HL-60 (cell line): ENCODE data around the gene COQ10A.

Source experiments
- DNase-seq, 2 experiments: peaks; one replicate each; pipeline ENCODE4 v3.0.0-alpha.2; 2010 to 2020; ENCODE audit warnings: low read depth in 1 of 2, low spot score in 1 of 2
- H3K27ac ChIP-seq: fragments of 250-450 bp; sonication (Bioruptor Pico); replicated peaks from 2 replicates; pipeline ENCODE4 v1.5.1; 2020; ENCODE audit warnings: mild to moderate bottlenecking, moderate library complexity
- H3K27me3 ChIP-seq: fragments of 250-450 bp; sonication (Bioruptor Pico); 2 replicates; pipeline ENCODE4 v1.5.1; 2021; ENCODE audit warnings: mild to moderate bottlenecking, moderate library complexity; ENCODE audit not compliant: insufficient read depth, poor library complexity, severe bottlenecking
- H3K4me3 ChIP-seq: replicated peaks from 2 replicates; pipeline ENCODE4 v1.5.1; 2011; ENCODE audit warnings: mild to moderate bottlenecking, control low read depth, low read length; ENCODE audit not compliant: insufficient read depth
- CTCF ChIP-seq: IDR thresholded peaks from one replicate; pipeline ENCODE4 v1.5.1; 2011; ENCODE audit warnings: low read length, control low read depth, inconsistent platforms; ENCODE audit not compliant: insufficient read depth
- GABPA ChIP-seq: IDR thresholded peaks from 2 replicates; pipeline ENCODE4 v1.6.1; 2012; ENCODE audit warnings: low read depth
- POLR2AphosphoS5 ChIP-seq: IDR thresholded peaks from 2 replicates; pipeline ENCODE4 v1.6.1; 2012; ENCODE audit warnings: low read depth
- REST ChIP-seq: IDR thresholded peaks from 2 replicates; pipeline ENCODE4 v1.6.1; 2012; ENCODE audit warnings: low read depth; ENCODE audit not compliant: insufficient replicate concordance
- SPI1 ChIP-seq: IDR thresholded peaks from 2 replicates; pipeline ENCODE4 v1.6.1; 2012; ENCODE audit warnings: low read depth, mild to moderate bottlenecking, borderline replicate concordance

The COQ10A gene

GRCh38 chr12:56299308-56299852 lies 32.6 kb downstream of the COQ10A start:
- peak in 1 of 2 experiments; percentile 43 for DNase-seq
- H3K27ac ChIP-seq, result peak overlapping the region; percentile 94
- H3K27me3 ChIP-seq, result no peaks in the 10 kb centered on the region
- H3K4me3 ChIP-seq, result peak overlapping the region; percentile 57
- TF ChIP-seq GABPA, result no peak
- TF ChIP-seq POLR2AphosphoS5, result no peak
- no peak for TF ChIP-seq CTCF
- TF ChIP-seq REST, result no peak
- TF ChIP-seq SPI1, result no peak

GRCh38 chr12:56299853-56300643 lies 33.3 kb downstream of the COQ10A start, which contains the start of gene CS:
Gene CS (minus strand): TSS chr12:56300330. CDS start chr12:56300201, 129 bp downstream.
- peak; percentile 97 to 99 for DNase-seq
- TF ChIP-seq POLR2AphosphoS5 (peak; percentile 93), REST (peak; percentile 40), GABPA (peak; percentile 29; the same call in 1 of the 2 replicates), CTCF (no peak), SPI1 (peak; percentile 59; the same call in 1 of the 2 replicates)
- Histone ChIP-seq H3K27ac (peak within 1 kb of the TSS; percentile 94), H3K4me3 (peak within 1 kb of the TSS; percentile 57), H3K27me3 (no peaks in the 10 kb centered on the region)

GRCh38 chr12:56300644-56301464 lies 34.1 kb downstream of the COQ10A start:
- Histone ChIP-seq H3K4me3 (peak overlapping the region; percentile 16), H3K27ac (peak overlapping the region; percentile 94), H3K27me3 (no peaks in the 10 kb centered on the region)
- no peak for TF ChIP-seq CTCF
- no peak for TF ChIP-seq POLR2AphosphoS5
- TF ChIP-seq REST, result no peak
- no peak for TF ChIP-seq GABPA
- TF ChIP-seq SPI1, result no peak
- DNase-seq, result no peak
